ENCODE results near the gene DCAKD.

DNA sequence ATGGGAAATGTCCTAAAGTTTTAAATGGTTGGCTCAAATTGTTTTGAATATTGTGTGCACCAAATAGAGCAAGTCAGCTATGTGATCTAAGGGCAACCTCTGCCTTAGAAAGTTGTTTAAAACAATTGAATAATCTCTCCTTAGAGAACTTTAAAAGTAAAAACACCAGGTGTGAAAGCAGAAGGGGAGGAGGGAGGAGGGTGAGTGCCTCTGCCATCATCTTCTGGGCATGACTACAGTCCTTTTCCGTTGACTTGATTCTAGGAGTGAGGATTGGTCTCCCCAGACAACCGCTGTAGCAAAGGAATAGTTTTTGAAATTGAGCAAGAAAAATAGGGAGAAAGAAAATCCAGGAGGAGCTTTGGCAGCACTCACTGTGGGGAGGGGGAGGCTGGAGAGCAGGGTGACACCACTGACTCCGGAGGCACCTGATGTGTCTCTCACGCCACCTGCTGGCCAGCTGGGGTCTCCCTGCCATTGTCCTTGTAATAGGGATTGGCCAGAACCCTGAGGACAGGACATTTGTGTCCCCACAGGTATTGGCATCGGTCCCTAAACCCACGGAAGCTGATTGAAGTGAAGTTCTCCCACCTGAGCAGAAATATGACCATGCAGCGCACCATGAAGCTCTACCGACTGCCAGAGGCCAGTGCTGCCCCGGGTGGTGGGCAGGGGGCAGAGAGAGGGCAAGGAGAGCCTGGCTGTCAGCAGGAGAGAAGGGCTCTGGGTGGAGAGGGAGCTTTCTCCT, 47.6 kb upstream of the DCAKD start:
- TF ChIP-seq POLR2A (IDR thresholded peaks at IDR 0.05; ENCODE audit: low read depth, low read length), result no peak
- TF ChIP-seq NFIC (IDR thresholded peaks at IDR 0.05; ENCODE audit: low read depth, low read length), result no peak
- TF ChIP-seq, protein P1, sequence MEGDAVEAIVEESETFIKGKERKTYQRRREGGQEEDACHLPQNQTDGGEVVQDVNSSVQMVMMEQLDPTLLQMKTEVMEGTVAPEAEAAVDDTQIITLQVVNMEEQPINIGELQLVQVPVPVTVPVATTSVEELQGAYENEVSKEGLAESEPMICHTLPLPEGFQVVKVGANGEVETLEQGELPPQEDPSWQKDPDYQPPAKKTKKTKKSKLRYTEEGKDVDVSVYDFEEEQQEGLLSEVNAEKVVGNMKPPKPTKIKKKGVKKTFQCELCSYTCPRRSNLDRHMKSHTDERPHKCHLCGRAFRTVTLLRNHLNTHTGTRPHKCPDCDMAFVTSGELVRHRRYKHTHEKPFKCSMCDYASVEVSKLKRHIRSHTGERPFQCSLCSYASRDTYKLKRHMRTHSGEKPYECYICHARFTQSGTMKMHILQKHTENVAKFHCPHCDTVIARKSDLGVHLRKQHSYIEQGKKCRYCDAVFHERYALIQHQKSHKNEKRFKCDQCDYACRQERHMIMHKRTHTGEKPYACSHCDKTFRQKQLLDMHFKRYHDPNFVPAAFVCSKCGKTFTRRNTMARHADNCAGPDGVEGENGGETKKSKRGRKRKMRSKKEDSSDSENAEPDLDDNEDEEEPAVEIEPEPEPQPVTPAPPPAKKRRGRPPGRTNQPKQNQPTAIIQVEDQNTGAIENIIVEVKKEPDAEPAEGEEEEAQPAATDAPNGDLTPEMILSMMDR (IDR thresholded peaks at IDR 0.05 in 2 of 3, conservative IDR thresholded peaks at IDR 0.05 in 1 of 3; ENCODE audit: control insufficient read depth in 2 of 3, extremely low read depth in 1 of 3, insufficient read depth in 1 of 3, low read depth in 3 of 3, low read length in 3 of 3), result peak; percentile 88 to 93 (median 91)
- TF ChIP-seq ZBTB4 (CRISPR knock-in tag; IDR thresholded peaks at IDR 0.05), result no peak
- no peak for TF ChIP-seq RB1 (IDR thresholded peaks at IDR 0.05; ENCODE audit: borderline replicate concordance)
- no peak for TF ChIP-seq SRF (IDR thresholded peaks at IDR 0.05; ENCODE audit: low read depth in 2 of 2, low read length in 2 of 2)
- 0 out of 2 replicates have a peak, but pooled peaks have one; percentile 24 for TF ChIP-seq NFYB (IDR thresholded peaks at IDR 0.05; ENCODE audit: insufficient read depth, low read depth, low read length)
